ENCODE measurements around the gene AMBP. TPM values are rescaled to one million over a fixed set of nuclear protein-coding genes. Genes with fewer than 3 reads are reported as not detected.

Gene AMBP
- total RNA-seq, 8 experiments from 2014 or later, result 0.16 to 1.8 (median 0.45) TPM; not detected in 1

DNA sequence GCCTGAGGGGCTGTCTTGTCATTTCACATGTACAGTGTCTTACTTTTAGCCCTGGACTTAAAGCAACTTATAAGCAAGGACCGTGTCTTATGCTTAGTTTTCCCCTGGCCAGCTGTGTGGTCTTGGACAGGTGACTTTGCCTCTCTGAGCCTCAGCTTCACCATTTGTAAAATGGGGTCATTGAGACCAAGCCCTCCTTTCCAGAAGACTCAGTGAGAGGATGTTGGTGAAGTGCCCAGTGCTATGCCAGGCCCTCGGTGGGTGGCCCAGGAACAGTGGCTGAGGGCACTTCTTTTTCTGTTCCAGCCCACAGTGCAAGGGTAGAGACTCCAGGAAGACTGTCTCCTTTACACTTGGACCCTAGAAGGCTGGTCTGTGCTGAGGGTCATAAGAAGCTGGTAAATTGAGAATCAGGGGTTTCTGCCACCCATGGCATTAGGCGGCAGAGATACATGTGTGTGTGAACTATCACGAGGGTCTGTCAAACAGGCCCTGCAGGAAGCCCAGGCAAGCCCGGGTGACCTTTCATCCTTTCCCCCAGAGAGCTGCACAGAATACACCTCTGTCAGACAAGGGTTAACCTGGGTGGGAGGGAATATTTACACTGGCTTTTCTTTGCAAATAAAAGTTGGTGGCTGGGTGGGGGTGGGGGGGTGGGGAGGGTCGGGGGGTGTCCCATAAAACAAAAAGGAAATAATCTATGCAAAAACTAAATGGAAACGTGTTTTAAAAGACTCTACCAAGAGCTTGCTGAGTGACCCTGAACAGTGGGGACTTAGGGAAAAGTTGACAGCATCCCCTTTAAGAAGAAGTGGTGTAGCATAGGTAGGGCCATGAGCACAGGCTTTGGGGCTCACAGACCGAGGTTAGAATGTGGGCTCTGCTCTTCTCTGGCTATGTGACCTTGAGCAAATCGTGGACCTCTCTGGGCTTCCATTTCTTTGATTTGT is 41.4 kb upstream of the AMBP start:
- ATAC-seq (replicated peaks in 6 of 8), result no peak
- H3K27ac ChIP-seq, result no peak overlapping the region
- H3K4me1 ChIP-seq (replicated peaks in 1 of 2), result peaks cover 13 to 57% of the 10 kb centered on the region in 2 donors
- 16 to 92% (median 53%) methylated on average over 1 to 4 of the region's 9 CpGs; no CpG with 5 or more reads in 3 of the 10 experiments for WGBS, 10 experiments
- no peak overlapping the region for H3K4me3 ChIP-seq
- in situ Hi-C loops (cut with MboI; ENCODE audit: low pct_unique_long_range_greater_than_20kb in 2 of 9, low sequenced_read_pairs in 9 of 9, unreplicated experiment in 9 of 9), result loop anchor here in 4 of 9 experiments (25.0 kb wide), 1 partner anchor 168 kb away; no protein-coding TSS in a partner anchor

DNA sequence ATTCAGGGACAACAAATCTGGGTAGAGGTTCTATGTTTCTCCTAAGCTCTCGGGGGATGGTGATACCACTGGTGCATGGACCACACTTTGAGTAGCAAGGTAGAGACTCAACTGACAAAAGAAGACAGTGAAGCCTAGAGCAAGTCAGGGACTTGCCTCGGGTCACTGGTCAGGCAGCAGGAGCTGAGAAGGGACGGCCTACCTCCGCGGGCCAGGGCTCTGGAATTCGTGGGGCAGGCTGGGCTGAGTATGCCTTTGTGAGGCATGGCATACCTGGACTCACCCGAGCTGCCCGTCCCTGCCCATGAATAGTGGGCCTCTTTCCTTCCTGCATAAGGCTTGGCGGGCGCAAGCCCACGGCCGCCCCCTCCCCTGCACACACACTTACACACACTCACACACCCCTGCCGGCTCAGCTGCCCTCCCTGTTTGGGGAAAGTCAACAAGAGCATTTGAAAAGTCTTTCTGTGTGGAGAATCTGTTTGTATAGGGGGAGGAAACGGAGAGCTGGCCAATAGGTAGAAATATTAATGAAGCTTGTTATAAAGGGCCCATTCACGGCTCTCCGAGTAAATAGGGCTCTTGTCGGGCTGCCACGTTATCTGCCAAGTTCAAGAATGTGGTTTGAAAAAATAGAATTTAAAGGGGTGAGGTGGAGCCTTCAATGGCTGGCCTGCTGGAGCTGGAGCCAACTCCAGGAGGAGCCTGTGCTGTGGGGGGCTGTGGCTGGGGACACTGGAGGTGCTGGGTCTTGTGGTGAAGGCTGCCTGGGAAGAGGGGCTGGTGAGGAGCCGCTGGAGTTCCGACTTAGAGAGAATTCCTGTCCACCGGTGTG is 40.1 kb upstream of the AMBP start:
- peak in 5 of 8 experiments; percentile 63 to 83 (median 66) for ATAC-seq (replicated peaks in 6 of 8)
- Histone ChIP-seq H3K4me1 (replicated peaks in 1 of 2) (peaks cover 13 to 52% of the 10 kb centered on the region in 2 donors), H3K4me3 (no peak overlapping the region), H3K27ac (no peak overlapping the region)
- in situ Hi-C loops (cut with MboI; ENCODE audit: low pct_unique_long_range_greater_than_20kb in 2 of 9, low sequenced_read_pairs in 9 of 9, unreplicated experiment in 9 of 9), result loop anchor here in 4 of 9 experiments (25.0 kb wide), 1 partner anchor 169 kb away; no protein-coding TSS in a partner anchor
- WGBS, 10 experiments, result 27 to 87% (median 68%) methylated on average over 1 to 14 of the region's 21 CpGs; no CpG with 5 or more reads in 3 of the 10 experiments

DNA sequence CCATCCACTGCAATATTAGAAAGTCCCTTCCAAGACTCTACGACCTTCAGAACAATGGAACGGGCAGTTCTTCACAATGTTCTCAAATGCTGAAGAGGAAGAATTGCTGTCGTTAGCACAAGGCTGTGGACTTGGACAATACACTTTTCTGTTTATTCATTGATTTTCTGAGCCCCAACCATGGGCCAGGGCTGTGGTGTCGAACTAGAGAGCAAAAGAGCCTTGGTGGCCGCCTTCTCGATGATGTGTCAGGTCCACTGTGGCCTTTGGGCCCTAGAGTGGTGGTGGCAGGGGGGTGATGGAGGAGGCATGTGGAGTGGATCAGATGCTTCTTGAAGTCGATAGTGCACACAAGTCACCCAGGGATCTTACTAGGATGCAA is 39.5 kb upstream of the AMBP start:
- Histone ChIP-seq H3K4me3 (no peak overlapping the region), H3K4me1 (replicated peaks in 1 of 2) (peaks cover 13 to 52% of the 10 kb centered on the region in 2 donors), H3K27ac (no peak overlapping the region)
- in situ Hi-C loops (cut with MboI; ENCODE audit: low pct_unique_long_range_greater_than_20kb in 2 of 9, low sequenced_read_pairs in 9 of 9, unreplicated experiment in 9 of 9), result loop anchor here in 4 of 9 experiments (25.0 kb wide), 1 partner anchor 170 kb away; no protein-coding TSS in a partner anchor
- no peak for ATAC-seq (replicated peaks in 6 of 8)
- 57 to 100% (median 80%) methylated on average over 1 to 7 of the region's 7 CpGs; no CpG with 5 or more reads in 1 of the 10 experiments for WGBS, 10 experiments

DNA sequence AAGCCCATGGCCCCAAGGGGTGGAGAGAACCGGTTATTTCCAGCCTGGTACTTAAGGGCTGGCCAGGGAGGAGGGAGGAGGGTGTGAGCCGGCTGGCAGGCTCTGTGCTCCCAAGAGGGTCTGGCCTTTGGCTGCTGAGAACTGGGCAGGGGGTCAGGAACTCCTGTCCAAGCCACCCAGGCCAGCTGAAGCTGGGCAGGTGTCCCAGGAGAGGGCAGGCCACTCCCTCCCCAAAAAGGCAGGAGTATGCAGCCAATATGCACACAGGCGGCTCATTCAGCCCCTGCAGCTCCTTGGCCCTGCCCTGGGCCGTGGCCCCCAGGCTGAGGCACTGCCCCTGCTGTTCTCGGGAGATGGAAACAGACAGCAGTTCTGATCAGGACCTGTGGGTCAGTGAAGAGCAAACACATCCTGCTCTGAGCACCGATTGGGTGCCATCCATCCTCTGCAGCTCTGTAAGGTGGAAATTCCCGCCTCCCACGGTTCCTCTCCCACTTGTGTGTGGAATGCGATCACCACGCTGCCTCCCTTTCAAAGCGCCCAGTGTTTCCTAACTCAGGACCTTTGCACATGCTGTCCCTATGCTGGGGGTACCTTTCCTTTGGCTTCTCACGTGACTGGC is 38.1 kb upstream of the AMBP start:
- in situ Hi-C loops (cut with MboI; ENCODE audit: low pct_unique_long_range_greater_than_20kb in 2 of 9, low sequenced_read_pairs in 9 of 9, unreplicated experiment in 9 of 9), result loop anchor here in 4 of 9 experiments (25.0 kb wide), 1 partner anchor 171 kb away; no protein-coding TSS in a partner anchor
- ATAC-seq (replicated peaks in 6 of 8), result peak in 4 of 8 experiments; percentile 30 to 78 (median 57)
- Histone ChIP-seq H3K4me3 (no peak overlapping the region), H3K4me1 (replicated peaks in 1 of 2) (peaks cover 3 to 42% of the 10 kb centered on the region in 2 donors), H3K27ac (no peak overlapping the region)
- 46 to 87% (median 80%) methylated on average over 1 to 8 of the region's 12 CpGs; no CpG with 5 or more reads in 2 of the 10 experiments for WGBS, 10 experiments

DNA sequence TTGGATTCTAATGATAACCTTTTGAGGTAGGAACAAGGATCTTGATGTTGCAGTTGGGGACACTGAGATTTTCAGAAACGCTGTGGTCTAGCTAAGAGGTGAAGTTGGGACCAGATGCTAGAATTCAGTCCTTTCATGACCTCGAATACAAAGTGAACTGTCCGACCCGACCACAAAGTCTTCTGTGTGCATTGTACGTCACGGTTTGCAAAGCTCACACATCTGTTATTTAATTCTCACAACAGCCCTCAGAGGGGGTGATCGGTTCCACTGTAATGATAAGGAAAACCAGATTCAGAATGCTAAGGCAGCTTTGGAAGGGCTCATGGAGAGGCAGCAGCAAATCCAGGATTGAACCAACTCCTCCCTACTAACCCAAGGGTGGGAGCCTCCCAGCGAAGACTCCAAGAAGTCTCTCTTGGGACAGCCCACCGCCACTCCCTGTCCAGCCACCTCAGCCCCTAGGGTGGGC is 37.6 kb upstream of the AMBP start:
- in situ Hi-C loops (cut with MboI; ENCODE audit: low pct_unique_long_range_greater_than_20kb in 2 of 9, low sequenced_read_pairs in 9 of 9, unreplicated experiment in 9 of 9), result loop anchor here in 4 of 9 experiments (25.0 kb wide), 1 partner anchor 172 kb away; no protein-coding TSS in a partner anchor
- H3K4me3 ChIP-seq, result no peak overlapping the region
- no peak for ATAC-seq (replicated peaks in 6 of 8)
- H3K4me1 ChIP-seq (replicated peaks in 1 of 2), result peaks cover 0 to 36% of the 10 kb centered on the region in 2 donors
- H3K27ac ChIP-seq, result no peak overlapping the region
- 0 to 100% (median 89%) methylated on average over 2 to 8 of the region's 9 CpGs; no CpG with 5 or more reads in 3 of the 10 experiments for WGBS, 10 experiments

DNA sequence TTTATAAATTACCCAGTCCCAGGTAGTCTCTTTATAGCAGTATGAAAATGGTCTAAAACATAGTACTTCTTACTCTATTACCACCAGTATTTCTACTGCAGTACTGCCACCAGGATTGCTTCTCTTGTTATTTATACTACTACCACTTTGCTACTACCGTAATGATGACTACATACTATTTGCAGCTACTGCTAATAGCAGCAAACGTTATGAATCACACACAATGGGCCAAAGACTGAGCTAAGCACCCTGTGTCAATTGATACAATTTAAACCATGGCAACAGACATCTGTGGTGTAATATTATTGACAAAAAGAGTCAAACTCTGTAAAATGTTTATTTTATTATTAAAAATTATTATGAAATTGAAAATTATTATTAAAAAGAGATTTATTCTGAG is 36.3 kb upstream of the AMBP start:
- 0 to 100% (median 40%) methylated on average over 1 to 2 of the region's 2 CpGs; no CpG with 5 or more reads in 1 of the 10 experiments for WGBS, 10 experiments
- Histone ChIP-seq H3K4me3 (no peak overlapping the region), H3K27ac (no peak overlapping the region), H3K4me1 (replicated peaks in 1 of 2) (peaks cover 2 to 30% of the 10 kb centered on the region in 2 donors)
- ATAC-seq (replicated peaks in 6 of 8), result peak in 1 of 8 experiments; percentile 20
- in situ Hi-C loops (cut with MboI; ENCODE audit: low pct_unique_long_range_greater_than_20kb in 2 of 9, low sequenced_read_pairs in 9 of 9, unreplicated experiment in 9 of 9), result loop anchor here in 4 of 9 experiments (25.0 kb wide), 1 partner anchor 173 kb away; no protein-coding TSS in a partner anchor

DNA sequence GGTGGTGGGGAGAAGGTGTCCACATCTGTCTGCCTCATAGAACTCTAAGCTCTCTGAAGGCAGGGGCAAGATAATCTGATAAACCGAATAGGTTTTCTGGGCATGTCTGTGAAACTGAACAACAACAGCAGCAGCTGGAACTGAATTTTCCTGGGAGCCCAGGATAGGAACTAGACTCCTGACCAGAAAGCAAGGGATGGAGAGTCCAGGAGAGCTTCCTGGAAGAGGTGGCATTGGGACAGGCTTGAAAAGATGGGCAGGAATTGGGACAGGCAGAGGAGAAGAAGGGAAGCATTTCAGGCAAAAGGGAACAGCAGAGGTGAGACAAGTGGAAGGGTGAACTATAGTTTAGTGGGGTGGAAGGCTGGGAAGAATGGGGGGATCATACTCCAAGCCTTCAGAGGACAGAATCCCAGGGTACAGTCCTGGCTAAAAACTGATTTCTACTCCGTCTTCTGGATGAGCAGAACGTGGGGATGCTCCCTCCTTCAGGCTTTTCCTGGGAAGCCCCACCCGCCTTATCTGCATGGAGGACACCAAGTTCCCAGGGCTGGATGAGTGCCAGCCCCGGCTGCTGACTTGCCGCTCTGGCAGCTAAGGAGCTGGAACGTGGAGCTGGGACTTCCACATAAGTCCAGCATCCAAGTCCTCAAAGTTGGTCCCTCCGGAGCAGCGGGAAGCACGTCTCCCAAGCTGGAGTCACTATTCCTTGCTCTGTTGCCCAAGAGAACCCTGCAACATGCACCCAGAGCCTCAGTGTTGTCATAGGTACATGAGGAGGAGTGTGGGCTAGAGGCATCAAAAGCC is 34.9 kb upstream of the AMBP start:
- 33 to 64% (median 55%) methylated on average over 1 to 7 of the region's 10 CpGs; no CpG with 5 or more reads in 4 of the 10 experiments for WGBS, 10 experiments
- in situ Hi-C loops (cut with MboI; ENCODE audit: low pct_unique_long_range_greater_than_20kb in 2 of 9, low sequenced_read_pairs in 9 of 9, unreplicated experiment in 9 of 9), result loop anchor here in 4 of 9 experiments (25.0 kb wide), 1 partner anchor 174 kb away; no protein-coding TSS in a partner anchor
- H3K4me3 ChIP-seq, result no peak overlapping the region
- H3K4me1 ChIP-seq (replicated peaks in 1 of 2), result peaks cover 9 to 27% of the 10 kb centered on the region in 2 donors
- ATAC-seq (replicated peaks in 6 of 8), result peak in 3 of 8 experiments; percentile 23 to 80 (median 76)
- no peak overlapping the region for H3K27ac ChIP-seq

DNA sequence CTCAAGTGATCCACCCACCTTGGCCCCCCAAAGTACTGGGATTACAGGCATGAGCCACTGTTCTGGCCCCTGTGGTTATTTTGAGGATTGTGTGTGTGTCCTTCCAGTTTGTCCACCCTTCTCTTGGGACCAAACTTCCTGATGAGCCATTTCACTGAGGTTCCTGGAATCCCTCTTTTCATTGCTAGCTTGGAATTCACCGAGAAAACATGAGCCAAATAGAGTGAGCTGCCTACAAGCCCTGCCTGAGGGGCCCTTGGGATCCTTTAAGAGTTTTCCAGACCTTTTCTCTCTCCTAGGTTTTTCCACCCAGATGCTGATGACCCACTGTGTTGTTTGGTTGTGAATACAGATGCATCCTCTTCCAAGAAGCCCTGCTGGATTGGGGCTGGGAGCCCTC is 34.2 kb upstream of the AMBP start:
- in situ Hi-C loops (cut with MboI; ENCODE audit: low pct_unique_long_range_greater_than_20kb in 2 of 9, low sequenced_read_pairs in 9 of 9, unreplicated experiment in 9 of 9), result loop anchor here in 4 of 9 experiments (25.0 kb wide), 1 partner anchor 175 kb away; no protein-coding TSS in a partner anchor
- Histone ChIP-seq H3K4me3 (no peak overlapping the region), H3K27ac (no peak overlapping the region), H3K4me1 (replicated peaks in 1 of 2) (peaks cover 9 to 23% of the 10 kb centered on the region in 2 donors)
- ATAC-seq (replicated peaks in 6 of 8), result no peak
- 20 to 100% (median 100%) methylated on average over 1 of the region's 1 CpG; no CpG with 5 or more reads in 5 of the 10 experiments for WGBS, 10 experiments

DNA sequence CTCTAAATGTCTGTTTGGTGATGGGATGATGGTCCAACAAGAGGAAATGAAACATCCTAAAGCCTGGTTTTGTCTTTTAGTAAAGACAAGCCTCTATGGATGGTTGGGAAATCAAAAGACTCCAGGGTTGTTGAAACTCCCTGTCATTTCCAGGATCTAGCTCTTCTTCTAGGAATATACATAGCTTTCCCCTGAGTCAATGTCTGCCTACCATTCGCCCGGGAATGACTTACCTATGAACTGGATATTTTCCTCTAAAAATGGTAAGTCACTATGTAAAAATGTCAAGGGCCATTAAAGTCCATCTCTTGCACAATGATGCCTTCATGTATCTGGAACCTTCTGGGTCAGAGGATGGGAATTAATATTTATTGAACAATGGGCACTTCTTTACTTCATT is 32.1 kb upstream of the AMBP start:
- Histone ChIP-seq H3K4me3 (no peak overlapping the region), H3K4me1 (replicated peaks in 1 of 2) (peaks cover 9 to 14% of the 10 kb centered on the region in 2 donors), H3K27ac (no peak overlapping the region)
- in situ Hi-C loops (cut with MboI; ENCODE audit: low pct_unique_long_range_greater_than_20kb in 2 of 9, low sequenced_read_pairs in 9 of 9, unreplicated experiment in 9 of 9), result loop anchor here in 4 of 9 experiments (25.0 kb wide), 1 partner anchor 177 kb away; no protein-coding TSS in a partner anchor
- WGBS, 10 experiments, result 0 to 100% (median 90%) methylated on average over 2 of the region's 2 CpGs; no CpG with 5 or more reads in 3 of the 10 experiments
- no peak for ATAC-seq (replicated peaks in 6 of 8)

DNA sequence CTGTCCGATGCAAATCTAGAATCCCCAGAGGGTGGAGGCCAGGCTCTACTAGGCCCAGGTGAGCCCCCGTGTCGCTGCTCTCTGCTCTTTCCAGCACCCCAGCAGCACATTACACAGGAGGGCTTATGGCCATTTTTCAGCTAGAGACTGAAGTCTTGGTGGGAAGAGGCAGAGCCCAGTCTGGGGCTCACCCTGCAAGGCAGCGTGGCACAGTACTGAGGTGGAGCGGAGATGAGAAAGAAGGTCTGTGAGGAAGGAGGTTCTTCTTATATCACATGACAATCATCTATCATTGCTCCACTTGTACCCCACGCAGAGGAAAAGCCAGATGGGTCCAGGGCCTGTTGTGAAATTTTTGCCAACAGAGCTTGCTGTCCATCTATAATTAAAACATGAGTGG is 31.0 kb upstream of the AMBP start:
- WGBS, 10 experiments, result 55 to 100% (median 78%) methylated on average over 1 to 6 of the region's 6 CpGs; no CpG with 5 or more reads in 2 of the 10 experiments
- in situ Hi-C loops (cut with MboI; ENCODE audit: low pct_unique_long_range_greater_than_20kb in 2 of 9, low sequenced_read_pairs in 9 of 9, unreplicated experiment in 9 of 9), result loop anchor here in 5 of 9 experiments (10.0 to 25.0 kb wide), 2 partner anchors 176 to 178 kb away; no protein-coding TSS in a partner anchor
- Histone ChIP-seq H3K27ac (peak overlapping the region in 1 of 2 donors; percentile 63), H3K4me1 (replicated peaks in 1 of 2) (peaks cover 9 to 14% of the 10 kb centered on the region in 2 donors), H3K4me3 (no peak overlapping the region)
- ATAC-seq (replicated peaks in 6 of 8), result peak in 5 of 8 experiments; percentile 26 to 83 (median 71)

Data from motor neuron (in vitro differentiated cells).